HG03571 (cell line): ENCODE data around the gene EFNA4.

Experiments used
- ATAC-seq: cut with Tn5 transposase; IDR thresholded peaks from one replicate; pipeline ENCODE4 v1.9.1; 2021; ENCODE audit not compliant: unreplicated experiment

The EFNA4 gene

GRCh38 chr1:155063550-155064110, at the start of gene EFNA4:
EFNA4 (plus strand) TSS chr1:155063740; CDS start chr1:155063824, 84 bp downstream.
- peak; percentile 52 for ATAC-seq

- no peak for ATAC-seq
These were observed 48.6 kb upstream of the EFNA4 start for GRCh38 chr1:155014709-155015508.

GRCh38 chr1:155015527-155016230, 47.9 kb upstream of the EFNA4 start:
- ATAC-seq, result no peak

DNA sequence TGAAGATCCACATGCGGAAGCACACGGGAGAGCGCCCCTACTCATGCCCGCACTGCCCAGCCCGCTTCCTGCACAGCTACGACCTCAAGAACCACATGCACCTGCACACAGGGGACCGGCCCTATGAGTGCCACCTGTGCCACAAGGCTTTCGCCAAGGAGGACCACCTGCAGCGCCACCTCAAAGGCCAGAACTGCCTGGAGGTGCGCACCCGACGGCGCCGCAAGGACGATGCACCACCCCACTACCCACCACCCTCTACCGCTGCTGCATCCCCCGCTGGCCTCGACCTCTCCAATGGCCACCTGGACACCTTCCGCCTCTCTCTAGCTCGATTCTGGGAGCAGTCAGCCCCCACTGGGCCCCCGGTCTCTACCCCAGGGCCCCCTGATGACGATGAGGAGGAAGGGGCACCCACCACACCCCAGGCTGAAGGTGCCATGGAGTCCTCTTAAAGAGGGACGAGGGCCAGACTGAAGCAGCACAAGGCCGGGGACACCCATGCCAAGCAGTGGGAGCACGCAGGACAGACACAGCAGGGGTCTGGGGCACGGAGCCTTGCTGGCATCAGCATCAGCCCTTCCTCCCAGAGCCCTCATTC, 47.2 kb upstream of the EFNA4 start:
- no peak for ATAC-seq

DNA sequence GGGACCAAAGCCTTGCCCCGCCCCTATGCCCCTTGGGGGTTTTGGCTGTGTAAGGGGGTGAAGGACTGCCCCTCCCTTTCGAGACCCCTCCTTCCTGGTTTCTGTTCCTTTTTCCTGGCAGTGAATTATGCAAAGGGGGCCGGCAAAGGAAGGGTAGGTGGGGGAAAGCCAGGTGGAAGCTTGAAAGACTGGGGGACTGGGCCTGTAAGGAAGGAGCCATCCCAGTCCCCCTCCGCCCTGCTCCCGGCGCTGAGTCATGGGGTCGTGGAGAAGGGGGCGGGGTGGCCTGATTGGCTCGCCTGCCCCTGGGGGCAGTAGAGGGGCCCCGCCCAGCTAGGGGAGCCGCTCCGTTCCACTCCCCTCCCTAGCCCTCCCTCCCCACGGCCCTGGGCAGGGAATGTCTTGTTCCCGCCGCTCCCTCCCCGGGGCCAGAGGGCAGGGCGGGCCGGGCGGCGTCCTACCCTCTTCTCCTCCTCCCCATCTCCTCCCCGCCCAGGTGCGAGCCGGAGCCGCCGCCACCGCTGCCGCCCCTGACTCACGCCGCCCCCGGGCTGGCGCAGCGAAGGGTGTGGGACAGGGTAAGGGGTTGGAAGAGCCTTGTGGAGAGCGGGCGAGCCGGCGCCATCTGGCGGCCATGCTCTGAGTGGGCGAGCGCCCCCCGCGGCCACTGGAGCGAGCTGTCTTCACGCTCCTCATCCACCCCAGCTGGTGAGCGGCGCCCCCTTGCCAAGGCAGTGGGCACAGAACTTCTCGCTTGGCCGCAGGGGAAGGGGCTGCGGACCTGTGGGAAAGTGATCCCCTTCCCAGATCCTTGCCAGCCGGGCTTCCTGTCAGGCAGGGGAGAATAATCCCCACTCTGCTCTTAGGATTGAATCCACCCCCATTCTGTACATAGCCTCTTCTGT, 46.2 kb upstream of the EFNA4 start:
- peak; percentile 67 for ATAC-seq

DNA sequence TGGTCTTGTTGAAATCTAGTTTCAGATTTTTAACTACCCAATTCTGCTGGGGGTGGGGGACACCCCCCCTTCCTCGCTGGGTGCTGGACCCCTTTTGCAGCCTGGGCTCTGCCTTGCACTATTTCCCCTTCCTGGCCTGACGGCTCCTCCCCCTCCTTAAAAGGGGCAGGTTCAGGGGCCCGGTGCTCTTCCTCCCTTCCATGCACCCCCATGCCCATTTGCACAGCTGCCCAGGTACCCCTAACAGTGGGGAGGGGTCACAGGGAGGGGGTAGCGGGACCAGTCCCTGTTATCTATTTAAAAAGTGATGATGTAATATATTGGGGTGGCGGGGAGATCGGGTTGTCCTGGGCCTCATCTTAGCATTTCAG, 45.6 kb upstream of the EFNA4 start:
- ATAC-seq, result no peak

DNA sequence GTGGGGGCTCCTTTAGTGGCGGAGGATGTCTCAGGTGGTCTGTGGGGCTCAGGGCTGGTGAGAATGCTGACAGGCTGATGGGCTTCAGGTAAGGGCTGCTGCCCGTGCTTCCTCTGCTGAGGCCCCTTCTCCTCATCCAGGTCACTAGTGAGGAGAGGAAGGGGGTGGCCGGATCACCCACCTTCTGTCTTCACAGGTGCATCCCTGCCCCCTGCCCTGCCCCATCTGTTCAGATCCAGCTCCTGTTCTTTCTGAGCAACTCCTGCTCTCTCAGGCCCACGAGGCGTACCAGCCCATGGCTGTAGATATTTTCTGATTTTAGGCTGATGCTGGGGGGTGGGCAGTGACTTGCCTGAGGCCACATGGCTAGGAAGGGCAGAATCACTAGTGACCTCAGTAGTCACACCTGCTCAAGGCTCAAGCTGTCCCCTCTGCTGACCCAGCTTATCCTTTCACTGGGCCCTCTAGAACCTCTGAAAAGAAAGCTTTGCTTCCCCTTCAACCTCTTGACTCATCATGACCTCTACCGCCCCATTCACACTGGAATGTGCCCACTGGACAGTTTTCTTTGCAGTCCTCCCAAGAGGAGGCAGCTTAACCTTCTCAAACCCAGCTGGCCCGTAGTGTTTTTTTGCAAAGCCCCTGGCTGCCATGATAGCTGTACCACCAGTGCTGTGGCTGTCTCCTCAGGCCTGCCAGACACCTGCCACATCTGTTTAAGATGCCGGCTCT, 44.8 kb upstream of the EFNA4 start:
- no peak for ATAC-seq

- ATAC-seq, result no peak
These were observed 43.9 kb upstream of the EFNA4 start for GRCh38 chr1:155019377-155020245.

DNA sequence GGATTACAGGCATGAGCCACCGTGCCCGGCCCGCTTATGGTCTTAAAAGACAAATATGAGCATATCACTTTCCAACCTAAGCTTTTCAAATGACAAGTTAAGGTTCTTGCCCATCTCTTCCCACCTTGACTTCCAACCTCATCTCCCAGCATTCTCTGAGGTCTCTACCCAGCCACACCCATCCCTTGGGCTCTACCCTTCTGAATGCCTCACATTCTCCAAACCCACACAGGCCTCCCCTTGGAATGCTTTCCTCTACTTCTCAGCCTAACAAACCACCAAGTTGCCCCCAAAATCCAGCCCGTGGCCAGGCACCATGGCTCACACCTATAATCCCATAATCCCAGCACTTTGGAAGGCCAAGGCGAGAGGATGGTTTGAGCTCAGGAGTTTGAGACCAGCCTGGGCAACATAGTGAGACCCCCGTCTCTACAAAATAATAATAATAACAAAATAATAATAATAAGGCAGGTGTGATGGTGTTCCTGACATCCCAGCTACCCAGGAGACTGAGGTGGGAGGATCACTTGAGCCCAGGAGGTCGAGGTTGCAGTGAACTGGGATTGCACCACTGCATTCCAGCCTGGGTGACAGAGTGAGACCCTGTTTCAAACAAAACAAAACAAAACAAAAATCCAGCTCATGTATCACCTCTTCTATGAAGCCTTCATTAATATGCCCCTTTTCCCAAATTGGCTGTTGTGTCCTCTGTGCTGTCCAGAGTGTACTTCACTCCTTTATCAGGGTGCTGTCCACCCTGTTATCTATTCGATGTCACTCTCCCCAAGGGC, 41.2 kb upstream of the EFNA4 start:
- ATAC-seq, result no peak

DNA sequence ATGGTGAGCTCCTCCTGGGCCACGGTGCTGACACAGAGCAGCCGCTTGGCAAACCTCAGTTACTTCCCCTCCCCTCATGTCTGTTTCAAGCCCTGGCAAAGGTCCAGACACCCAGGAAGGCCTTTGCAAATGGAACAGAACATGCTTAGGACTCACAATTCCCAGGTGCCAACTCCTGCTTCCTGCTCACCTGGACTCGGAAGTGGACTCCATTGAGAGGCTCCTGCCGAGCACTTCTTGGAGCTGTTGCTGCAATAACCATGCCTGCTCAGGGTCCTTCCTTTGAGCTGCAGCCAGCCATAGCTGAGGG, 40.7 kb upstream of the EFNA4 start:
- ATAC-seq, result no peak

DNA sequence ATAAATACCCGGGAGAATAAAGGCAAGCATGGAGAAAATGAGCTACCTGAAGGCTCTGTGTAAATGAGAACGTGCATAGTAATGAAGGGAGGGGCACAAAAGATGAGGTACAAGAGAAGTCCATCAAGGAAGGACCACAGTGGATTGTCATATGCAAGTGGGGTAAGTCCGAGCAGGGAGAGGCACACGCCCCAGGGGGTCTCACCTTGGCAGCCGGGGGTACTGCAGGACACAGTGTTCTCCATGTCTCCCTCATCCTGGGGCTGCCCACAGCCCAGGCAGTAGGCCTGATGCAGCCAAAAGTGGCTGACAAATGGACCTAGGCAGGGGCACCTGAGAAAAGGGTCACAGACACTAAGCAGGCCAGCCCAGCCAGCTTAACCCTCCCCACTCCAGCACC, 39.9 kb upstream of the EFNA4 start:
- no peak for ATAC-seq

GRCh38 chr1:155024315-155024714, 39.2 kb upstream of the EFNA4 start:
- ATAC-seq, result no peak

DNA sequence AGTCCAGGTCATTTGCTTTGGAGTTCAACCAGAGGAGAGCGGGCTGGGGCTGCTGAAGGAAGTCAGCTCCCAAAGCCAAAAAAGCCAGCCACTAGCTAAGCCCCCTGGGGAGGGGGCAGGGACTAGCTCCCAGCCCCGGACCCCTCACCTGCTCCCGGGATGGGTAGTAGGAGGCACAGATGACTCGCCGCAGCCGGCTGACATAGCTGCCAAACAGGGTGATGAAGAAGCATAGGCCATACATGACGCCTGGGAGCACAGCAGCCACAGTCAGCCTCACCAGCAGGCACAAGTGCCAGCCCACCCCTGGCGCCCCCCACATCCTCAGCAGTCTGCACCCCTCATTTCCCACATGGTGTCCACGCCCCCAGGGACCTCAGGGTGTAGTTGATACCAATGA, 37.4 kb upstream of the EFNA4 start:
- no peak for ATAC-seq

GRCh38 chr1:155026588-155026987, 37.0 kb upstream of the EFNA4 start:
- ATAC-seq, result no peak

- ATAC-seq, result no peak
These were observed 33.9 kb upstream of the EFNA4 start for GRCh38 chr1:155029513-155030242.

GRCh38 chr1:155030243-155030795, 33.2 kb upstream of the EFNA4 start:
- no peak for ATAC-seq

GRCh38 chr1:155030899-155031298, 32.6 kb upstream of the EFNA4 start:
- no peak for ATAC-seq

GRCh38 chr1:155032886-155033285, 30.7 kb upstream of the EFNA4 start:
- ATAC-seq, result no peak
